ENCODE data around the gene TEAD1. TPM values are rescaled to one million over a fixed set of nuclear protein-coding genes. Genes with fewer than 3 reads are reported as not detected.
A peak's percentile ranks its signal among the peaks of the same experiment; 100 is the strongest.

The TEAD1 gene
- total and polyA plus RNA-seq, 9 of the 15 experiments (the other 6 are each of a cell fraction or from before 2014, with no cell fraction given), result 1.7 to 17.7 (median 10.8) TPM

DNA sequence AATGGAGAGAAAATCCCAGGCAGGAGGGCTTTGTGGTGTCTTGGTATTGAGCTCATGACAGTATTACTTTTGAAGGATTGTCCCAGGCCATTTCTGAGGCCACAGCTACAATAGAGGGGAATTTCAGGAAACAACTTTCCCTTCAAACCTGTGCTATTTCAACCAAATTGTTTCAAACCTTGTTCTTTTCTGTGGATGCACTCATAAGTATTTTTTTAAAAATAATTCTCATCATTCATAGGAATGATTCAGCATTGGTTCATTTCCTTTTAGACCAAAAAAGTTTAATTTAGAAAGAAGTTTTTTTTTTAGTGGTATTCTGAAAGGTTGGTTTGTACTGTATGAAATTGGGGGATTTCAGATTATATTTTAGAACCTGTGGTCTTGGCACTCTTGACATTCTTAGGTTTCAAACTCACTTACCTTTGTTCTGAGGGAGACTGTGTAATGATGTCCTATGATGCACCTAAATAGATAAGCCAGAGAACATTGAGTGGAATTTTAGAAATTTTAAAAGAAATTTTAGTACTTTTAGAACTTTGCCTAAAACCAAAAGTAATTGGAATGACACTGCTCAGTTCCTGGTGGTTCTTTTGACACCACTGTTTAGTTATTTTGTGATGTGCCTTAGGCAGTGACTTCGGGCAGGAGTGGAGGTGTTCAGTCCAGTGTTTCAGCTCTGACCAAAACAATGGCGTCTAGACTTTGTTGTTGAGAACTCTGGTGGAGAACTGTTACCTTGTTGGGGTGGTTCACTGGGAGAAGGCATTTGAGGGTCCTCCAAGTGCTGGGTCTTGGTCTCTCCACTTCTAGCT is 12.2 kb downstream of the TEAD1 start:
- intact Hi-C loops (cut with micrococcal nuclease), result loop anchor here (5.0 kb wide), 1 partner anchor 76 kb away; no protein-coding TSS in a partner anchor
- Histone ChIP-seq H3K9me1 (ENCODE audit: control insufficient read depth, insufficient read depth, low read length) (no peaks in the 10 kb centered on the region), H3K4me1 (replicated peaks in 1 of 2; ENCODE audit: control insufficient read depth in 2 of 2, insufficient read depth in 2 of 2, low read length in 2 of 2) (peaks cover 24 to 54% of the 10 kb centered on the region in 2 experiments), H3K79me2 (ENCODE audit: control insufficient read depth, insufficient read depth, low read length) (peaks cover 50% of the 10 kb centered on the region), H3K27me3 (ENCODE audit: control insufficient read depth in 2 of 2, insufficient read depth in 2 of 2, low read length in 2 of 2) (no peaks in the 10 kb centered on the region), H3K9me3 (replicated peaks; ENCODE audit: control insufficient read depth, insufficient read depth, low read depth, low read length) (no peaks in the 10 kb centered on the region), H2AFZ (ENCODE audit: low read depth, low read length) (no peak overlapping the region), H3K27ac (ENCODE audit: extremely low read depth, low read depth, low read length) (no peak overlapping the region), H3K36me3 (ENCODE audit: control insufficient read depth, insufficient read depth, low read length) (no peaks in the 10 kb centered on the region), H3K4me3 (no peak overlapping the region), H4K20me1 (replicated peaks; ENCODE audit: control insufficient read depth, insufficient read depth, low read length) (peaks cover 26% of the 10 kb centered on the region), H3K9ac (ENCODE audit: insufficient read depth in 1 of 2, low read depth in 2 of 2, low read length in 2 of 2) (peak overlapping the region in 1 of 2 experiments; percentile 15; a peak in 1 of 4 replicates), H3K4me2 (ENCODE audit: insufficient read depth, low read length) (no peak overlapping the region)
- WGBS (ENCODE audit: insufficient coverage, low coverage, missing lambda C conversion rate), result 22% methylated on average over 2 of the region's 2 CpGs
- ChIA-PET CTCF (ENCODE audit: low intra/inter-chr PET ratio) (no interaction called here), POLR2A (interaction anchor here (0.6 to 1.5 kb wide), 2 partner anchors 9 to 687 kb away, joined by 3 to 8 read pairs; no protein-coding TSS in a partner anchor)
- 0 out of 3 replicates have a peak, but pooled peaks have one; percentile 7 for ATAC-seq
- no TSS peak for BruUV-seq (replicated peaks)
- in situ Hi-C loops (cut with MboI), result no loop called here
- FAIRE-seq, result no peak
- TF ChIP-seq FOXJ2 (tag; IDR thresholded peaks at IDR 0.05) (0 out of 2 replicates have a peak, but pooled peaks have one; percentile 11), MYC (IDR thresholded peaks at IDR 0.05; ENCODE audit: low read depth, low read length) (no peak), MYC (CRISPR knock-in tag; IDR thresholded peaks at IDR 0.05; ENCODE audit: borderline replicate concordance, low read depth) (no peak)
- no peak for DNase-seq (ENCODE audit: extremely low read depth in 1 of 4, low spot score in 3 of 4)

DNA sequence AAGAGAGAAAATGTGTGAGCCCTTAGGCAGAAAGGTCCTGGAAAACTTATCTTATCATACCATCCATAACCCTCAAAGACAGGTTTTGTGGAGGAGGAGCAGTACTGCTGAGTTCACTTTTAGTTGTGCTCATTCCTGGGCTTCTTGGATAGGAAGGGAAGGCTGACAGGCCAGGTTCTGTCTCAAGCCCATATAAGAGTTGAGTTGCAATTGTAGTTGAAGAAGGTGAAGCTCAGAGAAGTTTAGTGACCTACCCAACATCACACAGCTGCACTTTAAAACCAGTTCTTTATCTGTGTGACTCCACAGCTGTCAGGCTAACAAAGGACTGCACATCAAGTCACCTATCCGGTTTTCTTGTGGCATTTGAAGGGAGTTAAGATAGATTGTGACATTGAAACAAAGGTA is 13.0 kb downstream of the TEAD1 start:
- ChIA-PET CTCF (ENCODE audit: low intra/inter-chr PET ratio) (no interaction called here), POLR2A (interaction anchor here (0.6 to 1.5 kb wide), 5 partner anchors 10 to 686 kb away, joined by 3 to 8 read pairs (median 3); partner anchors contain the start of gene TEAD1)
- Histone ChIP-seq H3K27ac (ENCODE audit: extremely low read depth, low read depth, low read length) (no peak overlapping the region; the same call in 2 of the 3 replicates), H3K9me3 (replicated peaks; ENCODE audit: control insufficient read depth, insufficient read depth, low read depth, low read length) (no peaks in the 10 kb centered on the region), H3K4me3 (no peak overlapping the region), H2AFZ (ENCODE audit: low read depth, low read length) (no peak overlapping the region), H3K4me2 (ENCODE audit: insufficient read depth, low read length) (peak overlapping the region; percentile 32), H3K27me3 (ENCODE audit: control insufficient read depth in 2 of 2, insufficient read depth in 2 of 2, low read length in 2 of 2) (no peaks in the 10 kb centered on the region), H3K4me1 (replicated peaks in 1 of 2; ENCODE audit: control insufficient read depth in 2 of 2, insufficient read depth in 2 of 2, low read length in 2 of 2) (peaks cover 21 to 62% of the 10 kb centered on the region in 2 experiments), H3K9ac (ENCODE audit: insufficient read depth in 1 of 2, low read depth in 2 of 2, low read length in 2 of 2) (no peak overlapping the region), H3K36me3 (ENCODE audit: control insufficient read depth, insufficient read depth, low read length) (no peaks in the 10 kb centered on the region), H3K79me2 (ENCODE audit: control insufficient read depth, insufficient read depth, low read length) (peaks cover 43% of the 10 kb centered on the region), H3K9me1 (ENCODE audit: control insufficient read depth, insufficient read depth, low read length) (no peaks in the 10 kb centered on the region), H4K20me1 (replicated peaks; ENCODE audit: control insufficient read depth, insufficient read depth, low read length) (peaks cover 26% of the 10 kb centered on the region)
- FAIRE-seq (peak; percentile 54), ATAC-seq (peak; percentile 29), DNase-seq (ENCODE audit: extremely low read depth in 1 of 4, low spot score in 3 of 4) (peak; percentile 37 to 67 (median 66))
- 0% methylated on average over 1 of the region's 1 CpG for WGBS (ENCODE audit: insufficient coverage, low coverage, missing lambda C conversion rate)
- no TSS peak for BruUV-seq (replicated peaks)
- in situ Hi-C loops (cut with MboI) (no loop called here), intact Hi-C loops (cut with micrococcal nuclease) (loop anchor here (5.0 kb wide), 1 partner anchor 75 kb away; no protein-coding TSS in a partner anchor)
- TF ChIP-seq ETS2 (tag; IDR thresholded peaks at IDR 0.05; ENCODE audit: borderline replicate concordance, poor library complexity, severe bottlenecking), result no peak
- no peak for TF ChIP-seq CXXC5 (CRISPR knock-in tag; IDR thresholded peaks at IDR 0.05)
- TF ChIP-seq ETV5 (CRISPR knock-in tag; IDR thresholded peaks at IDR 0.05; ENCODE audit: low read depth), result no peak
- no peak for TF ChIP-seq COPS2 (conservative IDR thresholded peaks at IDR 0.05)
- TF ChIP-seq SMARCE1 (IDR thresholded peaks at IDR 0.05), result peak; percentile 78; the same call in 1 of the 2 replicates
- TF ChIP-seq ZSCAN32 (CRISPR knock-in tag; IDR thresholded peaks at IDR 0.05), result no peak
- TF ChIP-seq ADNP (tag; IDR thresholded peaks at IDR 0.05), result peak; percentile 78
- TF ChIP-seq HDAC2 (IDR thresholded peaks at IDR 0.05), result peak; percentile 70; the same call in 1 of the 2 replicates
- no peak for TF ChIP-seq LCOR (CRISPR knock-in tag; IDR thresholded peaks at IDR 0.05)
- no peak for TF ChIP-seq TAF7 (tag; IDR thresholded peaks at IDR 0.05)
- TF ChIP-seq BCOR (IDR thresholded peaks at IDR 0.05), result peak; percentile 91
- no peak for TF ChIP-seq RBM34 (IDR thresholded peaks at IDR 0.05; ENCODE audit: borderline replicate concordance, insufficient read depth, low read length)
- no peak for TF ChIP-seq ZNF184 (CRISPR knock-in tag; IDR thresholded peaks at IDR 0.05)
- no peak for TF ChIP-seq SIX5 (IDR thresholded peaks at IDR 0.05; ENCODE audit: borderline replicate concordance in 1 of 2, insufficient read depth in 1 of 2, low read depth in 1 of 2, low read length in 2 of 2)
